HCT116 (cell line): ENCODE data around the gene MED28.

Source experiments
- ATF3 ChIP-seq: IDR thresholded peaks from 2 replicates; pipeline ENCODE4 v1.6.1; 2012
- CTCF ChIP-seq, 3 experiments: fragments of 200-600 bp in 1 of 3; sonication (generic) in 1 of 3; IDR thresholded peaks in 2 of 3; conservative IDR thresholded peaks in 1 of 3; 2 replicates each; pipeline ENCODE4 v1.5.1; 2012 to 2017; ENCODE audit warnings: low read depth in 2 of 3, low read length in 2 of 3, antibody characterized with exemption in 1 of 3, borderline replicate concordance in 1 of 3, control low read depth in 1 of 3, mild to moderate bottlenecking in 1 of 3, mixed read lengths in 1 of 3, mixed run types in 1 of 3, moderate library complexity in 1 of 3; ENCODE audit not compliant: insufficient read depth in 1 of 3
- EZH2 ChIP-seq: fragments of 200-600 bp; sonication (generic); IDR thresholded peaks from 2 replicates; pipeline ENCODE4 v1.6.1; 2017; ENCODE audit warnings: antibody characterized with exemption, mixed run types
- SP1 ChIP-seq: IDR thresholded peaks from 2 replicates; pipeline ENCODE4 v1.6.1; 2012; ENCODE audit warnings: low read depth
- YY1 ChIP-seq: IDR thresholded peaks from 2 replicates; pipeline ENCODE4 v1.6.1; 2011; ENCODE audit warnings: low read length, low read depth, moderate library complexity, mild to moderate bottlenecking; ENCODE audit not compliant: insufficient replicate concordance; ENCODE audit errors: extremely low read depth

- TF ChIP-seq CTCF (IDR thresholded peaks at IDR 0.05 in 2 of 3, conservative IDR thresholded peaks at IDR 0.05 in 1 of 3; ENCODE audit: borderline replicate concordance in 1 of 3, insufficient read depth in 1 of 3, low read depth in 2 of 3, low read length in 2 of 3) (no peak), ATF3 (no peak), EZH2 (no peak), SP1 (no peak), YY1 (no peak)
These were observed 36.6 kb upstream of the MED28 start for GRCh38 chr4:17577665-17578481.
